ENCODE data around the gene FBXL16. TPM values are rescaled to one million over a fixed set of nuclear protein-coding genes. Genes with fewer than 3 reads are reported as not detected.
A peak's percentile ranks its signal among the peaks of the same experiment; 100 is the strongest.

FBXL16 gene
- total and polyA plus RNA-seq, 12 donors: 0.04 to 0.64 (median 0.10) TPM; not detected in 4

- Histone ChIP-seq H3K36me3 (no peaks in the 10 kb centered on the region), H3K27ac (no peak overlapping the region), H3K4me1 (peaks cover 4 to 22% (median 8%) of the 10 kb centered on the region in 9 donors), H3K27me3 (peaks cover 37 to 95% (median 87%) of the 10 kb centered on the region in 7 donors), H3K9me3 (no peaks in the 10 kb centered on the region), H3K4me3 (no peak overlapping the region)
- intact Hi-C loops (cut with DNase I): no loop called here
- WGBS, 2 donors: 35 to 41% methylated on average over 14 of the region's 14 CpGs
- no peak for DNase-seq
- no peak for TF ChIP-seq CTCF (IDR thresholded peaks at IDR 0.05)
- ATAC-seq: no peak
Measured at GRCh38 chr16:707062-707538, 1.5 kb upstream of the FBXL16 start.

- H3K4me3 ChIP-seq: peak overlapping the region in 2 of 10 donors; percentile 19 to 22
- peaks cover 38 to 97% (median 92%) of the 10 kb centered on the region in 7 donors for H3K27me3 ChIP-seq
- 4 to 5% methylated on average over 47 to 49 of the region's 49 CpGs for WGBS, 2 donors
Measured at GRCh38 chr16:706189-707061, 824 bp upstream of the FBXL16 start.

GRCh38 chr16:704552-705380 is 835 bp downstream of the FBXL16 start:
- 10 to 13% methylated on average over 48 to 50 of the region's 50 CpGs for WGBS, 2 donors
- TF ChIP-seq CTCF (IDR thresholded peaks at IDR 0.05): no peak
- H3K27ac ChIP-seq: no peak overlapping the region
- ATAC-seq (no peak), DNase-seq (no peak)
- H3K9me3 ChIP-seq: no peaks in the 10 kb centered on the region
- H3K4me3 ChIP-seq: no peak overlapping the region
- H3K27me3 ChIP-seq: peaks cover 51 to 97% (median 92%) of the 10 kb centered on the region in 7 donors
- intact Hi-C loops (cut with DNase I): no loop called here
- H3K4me1 ChIP-seq: peaks cover 0 to 19% (median 8%) of the 10 kb centered on the region in 9 donors
- no peaks in the 10 kb centered on the region for H3K36me3 ChIP-seq

More at GRCh38 chr16:706189-707061, 824 bp upstream of the FBXL16 start:
- no peak for TF ChIP-seq CTCF (IDR thresholded peaks at IDR 0.05)
- Histone ChIP-seq H3K36me3 (no peaks in the 10 kb centered on the region), H3K27ac (no peak overlapping the region), H3K9me3 (no peaks in the 10 kb centered on the region), H3K4me1 (peaks cover 0 to 15% (median 8%) of the 10 kb centered on the region in 9 donors)
- intact Hi-C loops (cut with DNase I): no loop called here
- no peak for DNase-seq
- no peak for ATAC-seq

- no peak overlapping the region for H3K4me3 ChIP-seq
- peaks cover 51 to 97% (median 93%) of the 10 kb centered on the region in 7 donors for H3K27me3 ChIP-seq
- no peaks in the 10 kb centered on the region for H3K36me3 ChIP-seq
- DNase-seq (no peak), ATAC-seq (no peak)
- WGBS, 2 donors: 62 to 67% methylated on average over 7 of the region's 7 CpGs
- TF ChIP-seq CTCF (IDR thresholded peaks at IDR 0.05): no peak
- H3K4me1 ChIP-seq: peaks cover 0 to 17% (median 7%) of the 10 kb centered on the region in 9 donors
- no peaks in the 10 kb centered on the region for H3K9me3 ChIP-seq
- intact Hi-C loops (cut with DNase I): no loop called here
- no peak overlapping the region for H3K27ac ChIP-seq
Measured at GRCh38 chr16:704047-704446, 1.6 kb downstream of the FBXL16 start.
